HEK293 (cell line): ENCODE measurements around the gene ICOSLG.

Experiments
- KLF9 ChIP-seq: fragments of 450-650 bp; formaldehyde crosslinking; IDR thresholded peaks from 2 replicates; pipeline ENCODE4 v1.5.1; 2016; ENCODE audit warnings: missing biosample characterization, missing genetic modification characterization, low read depth
- TRIM28 ChIP-seq: IDR thresholded peaks from 2 replicates; pipeline ENCODE4 v1.6.1; 2011; ENCODE audit warnings: low read length, control low read depth, borderline replicate concordance
- YY1 ChIP-seq: fragments of 450-650 bp; formaldehyde crosslinking; IDR thresholded peaks from 2 replicates; pipeline ENCODE4 v1.5.1; 2018; ENCODE audit warnings: missing biosample characterization, missing genetic modification characterization
- ZBTB8A ChIP-seq: fragments of 450-650 bp; formaldehyde crosslinking; IDR thresholded peaks from 2 replicates; pipeline ENCODE4 v1.5.1; 2016; ENCODE audit warnings: missing biosample characterization, missing genetic modification characterization
- ZNF335 ChIP-seq: fragments of 450-650 bp; formaldehyde crosslinking; conservative IDR thresholded peaks from 2 replicates; pipeline ENCODE4 v1.5.1; 2016; ENCODE audit warnings: missing biosample characterization, missing genetic modification characterization
- ZNF37A ChIP-seq: fragments of 450-650 bp; IDR thresholded peaks from 2 replicates; pipeline ENCODE4 v1.5.1; 2018; ENCODE audit warnings: missing biosample characterization, missing genetic modification characterization
- ZNF549 ChIP-seq: fragments of 450-650 bp; IDR thresholded peaks from 2 replicates; pipeline ENCODE4 v1.5.1; 2018; ENCODE audit warnings: missing biosample characterization, missing genetic modification characterization, mild to moderate bottlenecking, inconsistent platforms, moderate library complexity
- ZNF670 ChIP-seq: fragments of 450-650 bp; formaldehyde crosslinking; IDR thresholded peaks from 2 replicates; pipeline ENCODE4 v1.5.1; 2016; ENCODE audit warnings: missing biosample characterization, missing genetic modification characterization, low read depth
- ZNF830 ChIP-seq: fragments of 450-650 bp; IDR thresholded peaks from 2 replicates; pipeline ENCODE4 v1.5.0; 2018; ENCODE audit warnings: missing biosample characterization, missing genetic modification characterization, low read depth, mild to moderate bottlenecking, moderate library complexity
- TF ChIP-seq, protein P1 (sequence below): fragments of 450-650 bp; formaldehyde crosslinking; IDR thresholded peaks from 2 replicates; pipeline ENCODE4 v1.5.1; 2016; ENCODE audit warnings: missing biosample characterization, missing genetic modification characterization
- TF ChIP-seq, protein P2 (sequence below): fragments of 450-650 bp; formaldehyde crosslinking; IDR thresholded peaks from 2 replicates; pipeline ENCODE4 v1.5.1; 2016; ENCODE audit warnings: missing biosample characterization, missing genetic modification characterization
- TF ChIP-seq, protein P3 (sequence below): fragments of 450-650 bp; formaldehyde crosslinking; IDR thresholded peaks from 2 replicates; pipeline ENCODE4 v1.5.1; 2016; ENCODE audit warnings: missing biosample characterization, missing genetic modification characterization
- TF ChIP-seq, protein P4 (sequence below): sonication (generic); formaldehyde crosslinking; IDR thresholded peaks from 2 replicates; pipeline ENCODE4 v1.8.1; 2022; ENCODE audit warnings: mild to moderate bottlenecking, moderate library complexity, missing genetic modification reagents

DNA sequence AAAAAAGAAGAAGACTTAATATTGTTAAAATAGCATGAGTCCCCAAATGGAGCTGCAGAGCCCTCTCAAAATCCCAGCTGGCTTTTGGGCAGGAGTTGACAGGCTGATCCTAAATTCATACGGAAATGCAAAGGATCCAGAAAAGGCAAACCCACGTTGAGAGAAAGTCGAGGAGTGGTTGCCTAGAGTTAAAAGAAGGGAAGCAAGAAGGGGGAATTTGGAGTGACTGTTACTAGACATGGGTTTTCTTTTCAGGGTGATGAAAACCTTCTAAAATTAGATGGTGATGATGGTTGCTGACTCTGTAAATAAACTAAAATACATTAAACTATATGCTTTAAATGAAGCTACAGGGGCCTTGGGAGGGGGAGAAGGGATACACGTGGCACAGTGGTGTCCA, 19.3 kb upstream of the ICOSLG start:
- TF ChIP-seq, protein P1, sequence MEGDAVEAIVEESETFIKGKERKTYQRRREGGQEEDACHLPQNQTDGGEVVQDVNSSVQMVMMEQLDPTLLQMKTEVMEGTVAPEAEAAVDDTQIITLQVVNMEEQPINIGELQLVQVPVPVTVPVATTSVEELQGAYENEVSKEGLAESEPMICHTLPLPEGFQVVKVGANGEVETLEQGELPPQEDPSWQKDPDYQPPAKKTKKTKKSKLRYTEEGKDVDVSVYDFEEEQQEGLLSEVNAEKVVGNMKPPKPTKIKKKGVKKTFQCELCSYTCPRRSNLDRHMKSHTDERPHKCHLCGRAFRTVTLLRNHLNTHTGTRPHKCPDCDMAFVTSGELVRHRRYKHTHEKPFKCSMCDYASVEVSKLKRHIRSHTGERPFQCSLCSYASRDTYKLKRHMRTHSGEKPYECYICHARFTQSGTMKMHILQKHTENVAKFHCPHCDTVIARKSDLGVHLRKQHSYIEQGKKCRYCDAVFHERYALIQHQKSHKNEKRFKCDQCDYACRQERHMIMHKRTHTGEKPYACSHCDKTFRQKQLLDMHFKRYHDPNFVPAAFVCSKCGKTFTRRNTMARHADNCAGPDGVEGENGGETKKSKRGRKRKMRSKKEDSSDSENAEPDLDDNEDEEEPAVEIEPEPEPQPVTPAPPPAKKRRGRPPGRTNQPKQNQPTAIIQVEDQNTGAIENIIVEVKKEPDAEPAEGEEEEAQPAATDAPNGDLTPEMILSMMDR (tag by site-specific recombination), result no peak
- no peak for TF ChIP-seq ZNF37A (tag by site-specific recombination)
- no peak for TF ChIP-seq ZNF830
- TF ChIP-seq ZNF549 (tag by site-specific recombination), result no peak
- TF ChIP-seq, protein P2, sequence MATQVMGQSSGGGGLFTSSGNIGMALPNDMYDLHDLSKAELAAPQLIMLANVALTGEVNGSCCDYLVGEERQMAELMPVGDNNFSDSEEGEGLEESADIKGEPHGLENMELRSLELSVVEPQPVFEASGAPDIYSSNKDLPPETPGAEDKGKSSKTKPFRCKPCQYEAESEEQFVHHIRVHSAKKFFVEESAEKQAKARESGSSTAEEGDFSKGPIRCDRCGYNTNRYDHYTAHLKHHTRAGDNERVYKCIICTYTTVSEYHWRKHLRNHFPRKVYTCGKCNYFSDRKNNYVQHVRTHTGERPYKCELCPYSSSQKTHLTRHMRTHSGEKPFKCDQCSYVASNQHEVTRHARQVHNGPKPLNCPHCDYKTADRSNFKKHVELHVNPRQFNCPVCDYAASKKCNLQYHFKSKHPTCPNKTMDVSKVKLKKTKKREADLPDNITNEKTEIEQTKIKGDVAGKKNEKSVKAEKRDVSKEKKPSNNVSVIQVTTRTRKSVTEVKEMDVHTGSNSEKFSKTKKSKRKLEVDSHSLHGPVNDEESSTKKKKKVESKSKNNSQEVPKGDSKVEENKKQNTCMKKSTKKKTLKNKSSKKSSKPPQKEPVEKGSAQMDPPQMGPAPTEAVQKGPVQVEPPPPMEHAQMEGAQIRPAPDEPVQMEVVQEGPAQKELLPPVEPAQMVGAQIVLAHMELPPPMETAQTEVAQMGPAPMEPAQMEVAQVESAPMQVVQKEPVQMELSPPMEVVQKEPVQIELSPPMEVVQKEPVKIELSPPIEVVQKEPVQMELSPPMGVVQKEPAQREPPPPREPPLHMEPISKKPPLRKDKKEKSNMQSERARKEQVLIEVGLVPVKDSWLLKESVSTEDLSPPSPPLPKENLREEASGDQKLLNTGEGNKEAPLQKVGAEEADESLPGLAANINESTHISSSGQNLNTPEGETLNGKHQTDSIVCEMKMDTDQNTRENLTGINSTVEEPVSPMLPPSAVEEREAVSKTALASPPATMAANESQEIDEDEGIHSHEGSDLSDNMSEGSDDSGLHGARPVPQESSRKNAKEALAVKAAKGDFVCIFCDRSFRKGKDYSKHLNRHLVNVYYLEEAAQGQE, result no peak
- no peak for TF ChIP-seq ZNF670 (tag by site-specific recombination)
- no peak for TF ChIP-seq YY1
- no peak for TF ChIP-seq TRIM28
- no peak for TF ChIP-seq KLF9 (tag by site-specific recombination)
- TF ChIP-seq, protein P3, sequence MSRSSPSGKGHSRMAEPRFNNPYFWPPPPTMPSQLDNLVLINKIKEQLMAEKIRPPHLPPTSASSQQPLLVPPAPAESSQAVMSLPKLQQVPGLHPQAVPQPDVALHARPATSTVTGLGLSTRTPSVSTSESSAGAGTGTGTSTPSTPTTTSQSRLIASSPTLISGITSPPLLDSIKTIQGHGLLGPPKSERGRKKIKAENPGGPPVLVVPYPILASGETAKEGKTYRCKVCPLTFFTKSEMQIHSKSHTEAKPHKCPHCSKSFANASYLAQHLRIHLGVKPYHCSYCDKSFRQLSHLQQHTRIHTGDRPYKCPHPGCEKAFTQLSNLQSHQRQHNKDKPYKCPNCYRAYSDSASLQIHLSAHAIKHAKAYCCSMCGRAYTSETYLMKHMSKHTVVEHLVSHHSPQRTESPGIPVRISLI (tag by site-specific recombination), result no peak
- no peak for TF ChIP-seq ZNF335
- no peak for TF ChIP-seq ZBTB8A (tag by site-specific recombination)
- TF ChIP-seq, protein P4, sequence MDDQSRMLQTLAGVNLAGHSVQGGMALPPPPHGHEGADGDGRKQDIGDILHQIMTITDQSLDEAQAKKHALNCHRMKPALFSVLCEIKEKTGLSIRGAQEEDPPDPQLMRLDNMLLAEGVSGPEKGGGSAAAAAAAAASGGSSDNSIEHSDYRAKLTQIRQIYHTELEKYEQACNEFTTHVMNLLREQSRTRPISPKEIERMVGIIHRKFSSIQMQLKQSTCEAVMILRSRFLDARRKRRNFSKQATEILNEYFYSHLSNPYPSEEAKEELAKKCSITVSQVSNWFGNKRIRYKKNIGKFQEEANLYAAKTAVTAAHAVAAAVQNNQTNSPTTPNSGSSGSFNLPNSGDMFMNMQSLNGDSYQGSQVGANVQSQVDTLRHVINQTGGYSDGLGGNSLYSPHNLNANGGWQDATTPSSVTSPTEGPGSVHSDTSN, result no peak
